GM19397 (cell line): ENCODE results near the gene TRPM3.

Experiments
- ATAC-seq: cut with Tn5 transposase; IDR thresholded peaks from one replicate; pipeline ENCODE4 v1.9.1; 2021; ENCODE audit warnings: mild to moderate bottlenecking, moderate library complexity; ENCODE audit not compliant: unreplicated experiment

The TRPM3 gene

GRCh38 chr9:70499621-70500020 lies 621.8 kb downstream of the TRPM3 start:
- ATAC-seq, result no peak

GRCh38 chr9:70498866-70499265 lies 622.6 kb downstream of the TRPM3 start:
- ATAC-seq, result no peak

- ATAC-seq, result no peak
These were observed 625.2 kb downstream of the TRPM3 start for GRCh38 chr9:70496244-70496643.

GRCh38 chr9:70495514-70495913 lies 625.9 kb downstream of the TRPM3 start:
- ATAC-seq, result no peak

- ATAC-seq, result no peak
These were observed 627.2 kb downstream of the TRPM3 start for GRCh38 chr9:70494221-70494620.

- ATAC-seq, result no peak
These were observed 628.4 kb downstream of the TRPM3 start for GRCh38 chr9:70493029-70493428.

- ATAC-seq, result no peak
These were observed 629.1 kb downstream of the TRPM3 start for GRCh38 chr9:70492319-70492777.

GRCh38 chr9:70491426-70492318 lies 629.7 kb downstream of the TRPM3 start:
- ATAC-seq, result no peak

GRCh38 chr9:70490478-70490877 lies 630.9 kb downstream of the TRPM3 start:
- no peak for ATAC-seq

- ATAC-seq, result no peak
These were observed 632.7 kb downstream of the TRPM3 start for GRCh38 chr9:70488793-70489105.

GRCh38 chr9:70488098-70488792 lies 633.2 kb downstream of the TRPM3 start:
- no peak for ATAC-seq

- no peak for ATAC-seq
These were observed 635.3 kb downstream of the TRPM3 start for GRCh38 chr9:70486127-70486526.

GRCh38 chr9:70485273-70485858 lies 636.1 kb downstream of the TRPM3 start:
- ATAC-seq, result no peak

- peak; percentile 55 for ATAC-seq
These were observed 636.9 kb downstream of the TRPM3 start for GRCh38 chr9:70484232-70485130.

GRCh38 chr9:70481471-70481870 lies 640.0 kb downstream of the TRPM3 start:
- no peak for ATAC-seq

- no peak for ATAC-seq
These were observed 640.9 kb downstream of the TRPM3 start for GRCh38 chr9:70480405-70480980.

GRCh38 chr9:70479880-70480291 lies 641.5 kb downstream of the TRPM3 start:
- no peak for ATAC-seq
